ENCODE results near the gene GAGE10. TPM values are rescaled to one million over a fixed set of nuclear protein-coding genes. Genes with fewer than 3 reads are reported as not detected.

GAGE10 gene
- total and polyA plus RNA-seq, 9 of the 15 experiments (the other 6 are each of a cell fraction or from before 2014, with no cell fraction given), result 0.80 to 3.1 (median 0.96) TPM; not detected in 4

DNA sequence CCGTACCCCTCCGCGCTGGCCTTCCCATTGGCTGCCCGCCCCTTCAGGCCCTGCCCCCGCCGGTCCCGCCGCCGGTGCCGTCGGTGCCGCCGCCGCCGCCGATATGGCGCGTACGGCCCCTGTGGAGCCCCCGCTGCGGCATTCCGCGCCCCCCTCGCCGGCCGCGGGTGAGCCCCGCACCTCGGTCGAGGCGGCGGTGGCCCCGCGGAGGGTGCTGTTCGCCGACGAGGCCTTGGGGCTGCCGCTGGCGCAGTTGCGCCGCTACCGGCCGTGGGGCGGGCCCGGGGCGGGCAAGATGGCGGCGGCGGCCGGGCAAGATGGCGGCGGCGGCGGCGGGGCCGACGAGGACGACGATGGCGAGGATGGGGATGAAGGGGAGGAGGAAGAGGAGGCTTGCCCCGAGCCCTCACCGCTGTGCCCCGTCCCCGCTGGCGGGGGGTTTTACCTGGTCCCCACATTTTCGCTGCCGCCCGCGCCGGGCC lies 33.6 kb upstream of the GAGE10 start, which contains the start of gene PPP1R3F (continued):
- TF ChIP-seq WHSC1 (IDR thresholded peaks at IDR 0.05; ENCODE audit: low read length) (no peak), ZNF282 (CRISPR knock-in tag; IDR thresholded peaks at IDR 0.05) (no peak), MCM2 (IDR thresholded peaks at IDR 0.05; ENCODE audit: low read depth) (no peak), ZNF24 (IDR thresholded peaks at IDR 0.05) (no peak), ZNF224 (CRISPR knock-in tag; IDR thresholded peaks at IDR 0.05) (no peak), IRF2 (CRISPR knock-in tag; IDR thresholded peaks at IDR 0.05) (no peak), ZNF707 (CRISPR knock-in tag; conservative IDR thresholded peaks at IDR 0.05) (no peak), HNRNPH1 (optimal IDR thresholded peaks at IDR 0.05; ENCODE audit: low read depth, low read length) (no peak), PHF8 (IDR thresholded peaks at IDR 0.05; ENCODE audit: borderline replicate concordance, low read length) (peak; percentile 62; the same call in 1 of the 2 replicates), TAF1 (IDR thresholded peaks at IDR 0.05; ENCODE audit: control insufficient read depth, extremely low read depth, insufficient read depth, low read length, severe bottlenecking) (peak; percentile 42), POLR2G (IDR thresholded peaks at IDR 0.05; ENCODE audit: low read depth, low read length) (peak; percentile 79), STAT5B (CRISPR knock-in tag; IDR thresholded peaks at IDR 0.05) (no peak), SMC3 (conservative IDR thresholded peaks at IDR 0.05; ENCODE audit: insufficient read depth, low read depth, low read length) (no peak), ZFX (CRISPR knock-in tag; IDR thresholded peaks at IDR 0.05) (peak; percentile 58), ARID2 (IDR thresholded peaks at IDR 0.05) (no peak), RBM14 (IDR thresholded peaks at IDR 0.05; ENCODE audit: borderline replicate concordance, insufficient read depth, low read depth, low read length) (no peak), LEF1 (IDR thresholded peaks at IDR 0.05) (no peak), SIN3B (IDR thresholded peaks at IDR 0.05; ENCODE audit: low read depth) (no peak), CHD2 (IDR thresholded peaks at IDR 0.05; ENCODE audit: low read depth, low read length) (no peak)
- TF ChIP-seq, protein P1, sequence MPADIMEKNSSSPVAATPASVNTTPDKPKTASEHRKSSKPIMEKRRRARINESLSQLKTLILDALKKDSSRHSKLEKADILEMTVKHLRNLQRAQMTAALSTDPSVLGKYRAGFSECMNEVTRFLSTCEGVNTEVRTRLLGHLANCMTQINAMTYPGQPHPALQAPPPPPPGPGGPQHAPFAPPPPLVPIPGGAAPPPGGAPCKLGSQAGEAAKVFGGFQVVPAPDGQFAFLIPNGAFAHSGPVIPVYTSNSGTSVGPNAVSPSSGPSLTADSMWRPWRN (IDR thresholded peaks at IDR 0.05; ENCODE audit: low read depth), result no peak
- TF ChIP-seq, protein P2, sequence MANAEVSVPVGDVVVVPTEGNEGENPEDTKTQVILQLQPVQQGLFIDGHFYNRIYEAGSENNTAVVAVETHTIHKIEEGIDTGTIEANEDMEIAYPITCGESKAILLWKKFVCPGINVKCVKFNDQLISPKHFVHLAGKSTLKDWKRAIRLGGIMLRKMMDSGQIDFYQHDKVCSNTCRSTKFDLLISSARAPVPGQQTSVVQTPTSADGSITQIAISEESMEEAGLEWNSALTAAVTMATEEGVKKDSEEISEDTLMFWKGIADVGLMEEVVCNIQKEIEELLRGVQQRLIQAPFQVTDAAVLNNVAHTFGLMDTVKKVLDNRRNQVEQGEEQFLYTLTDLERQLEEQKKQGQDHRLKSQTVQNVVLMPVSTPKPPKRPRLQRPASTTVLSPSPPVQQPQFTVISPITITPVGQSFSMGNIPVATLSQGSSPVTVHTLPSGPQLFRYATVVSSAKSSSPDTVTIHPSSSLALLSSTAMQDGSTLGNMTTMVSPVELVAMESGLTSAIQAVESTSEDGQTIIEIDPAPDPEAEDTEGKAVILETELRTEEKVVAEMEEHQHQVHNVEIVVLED (CRISPR knock-in tag; IDR thresholded peaks at IDR 0.05), result no peak
- TF ChIP-seq, protein P3, sequence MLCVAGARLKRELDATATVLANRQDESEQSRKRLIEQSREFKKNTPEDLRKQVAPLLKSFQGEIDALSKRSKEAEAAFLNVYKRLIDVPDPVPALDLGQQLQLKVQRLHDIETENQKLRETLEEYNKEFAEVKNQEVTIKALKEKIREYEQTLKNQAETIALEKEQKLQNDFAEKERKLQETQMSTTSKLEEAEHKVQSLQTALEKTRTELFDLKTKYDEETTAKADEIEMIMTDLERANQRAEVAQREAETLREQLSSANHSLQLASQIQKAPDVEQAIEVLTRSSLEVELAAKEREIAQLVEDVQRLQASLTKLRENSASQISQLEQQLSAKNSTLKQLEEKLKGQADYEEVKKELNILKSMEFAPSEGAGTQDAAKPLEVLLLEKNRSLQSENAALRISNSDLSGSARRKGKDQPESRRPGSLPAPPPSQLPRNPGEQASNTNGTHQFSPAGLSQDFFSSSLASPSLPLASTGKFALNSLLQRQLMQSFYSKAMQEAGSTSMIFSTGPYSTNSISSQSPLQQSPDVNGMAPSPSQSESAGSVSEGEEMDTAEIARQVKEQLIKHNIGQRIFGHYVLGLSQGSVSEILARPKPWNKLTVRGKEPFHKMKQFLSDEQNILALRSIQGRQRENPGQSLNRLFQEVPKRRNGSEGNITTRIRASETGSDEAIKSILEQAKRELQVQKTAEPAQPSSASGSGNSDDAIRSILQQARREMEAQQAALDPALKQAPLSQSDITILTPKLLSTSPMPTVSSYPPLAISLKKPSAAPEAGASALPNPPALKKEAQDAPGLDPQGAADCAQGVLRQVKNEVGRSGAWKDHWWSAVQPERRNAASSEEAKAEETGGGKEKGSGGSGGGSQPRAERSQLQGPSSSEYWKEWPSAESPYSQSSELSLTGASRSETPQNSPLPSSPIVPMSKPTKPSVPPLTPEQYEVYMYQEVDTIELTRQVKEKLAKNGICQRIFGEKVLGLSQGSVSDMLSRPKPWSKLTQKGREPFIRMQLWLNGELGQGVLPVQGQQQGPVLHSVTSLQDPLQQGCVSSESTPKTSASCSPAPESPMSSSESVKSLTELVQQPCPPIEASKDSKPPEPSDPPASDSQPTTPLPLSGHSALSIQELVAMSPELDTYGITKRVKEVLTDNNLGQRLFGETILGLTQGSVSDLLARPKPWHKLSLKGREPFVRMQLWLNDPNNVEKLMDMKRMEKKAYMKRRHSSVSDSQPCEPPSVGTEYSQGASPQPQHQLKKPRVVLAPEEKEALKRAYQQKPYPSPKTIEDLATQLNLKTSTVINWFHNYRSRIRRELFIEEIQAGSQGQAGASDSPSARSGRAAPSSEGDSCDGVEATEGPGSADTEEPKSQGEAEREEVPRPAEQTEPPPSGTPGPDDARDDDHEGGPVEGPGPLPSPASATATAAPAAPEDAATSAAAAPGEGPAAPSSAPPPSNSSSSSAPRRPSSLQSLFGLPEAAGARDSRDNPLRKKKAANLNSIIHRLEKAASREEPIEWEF (CRISPR knock-in tag; IDR thresholded peaks at IDR 0.05), result no peak
